Measurements from ENCODE around the gene NCKAP5. TPM values are rescaled to one million over a fixed set of nuclear protein-coding genes. Genes with fewer than 3 reads are reported as not detected.

The NCKAP5 gene
- polyA plus RNA-seq, 3 donors: not detected

- no peaks in the 10 kb centered on the region for H3K79me2 ChIP-seq (ENCODE audit: insufficient read depth, low read length)
- H3K4me1 Mint-ChIP-seq: no peaks in the 10 kb centered on the region
- no peak overlapping the region for H3K27ac Mint-ChIP-seq
- H3K4me3 ChIP-seq (replicated peaks in 1 of 3; ENCODE audit: low read depth in 2 of 3, low read length in 3 of 3): no peak overlapping the region
- H3K27me3 ChIP-seq (ENCODE audit: control insufficient read depth in 2 of 2, insufficient read depth in 2 of 2, low read length in 2 of 2): no peaks in the 10 kb centered on the region
- H3K27me3 Mint-ChIP-seq (ENCODE audit: low read depth in 3 of 3): no peaks in the 10 kb centered on the region
- no peak overlapping the region for H3K4me3 Mint-ChIP-seq
- H3K9ac ChIP-seq (ENCODE audit: insufficient read depth, low read length, poor library complexity, severe bottlenecking): no peak overlapping the region
- H3K9me3 Mint-ChIP-seq: peaks cover 0 to 6% (median 2%) of the 10 kb centered on the region in 7 donors
- intact Hi-C loops (cut with micrococcal nuclease): no loop called here
- H3K36me3 Mint-ChIP-seq: no peaks in the 10 kb centered on the region
- DNase-seq: no peak
- no peaks in the 10 kb centered on the region for H3K9me3 ChIP-seq (replicated peaks in 1 of 2; ENCODE audit: control insufficient read depth in 1 of 2, insufficient read depth in 1 of 2, low read length in 2 of 2)
- TF ChIP-seq CTCF (IDR thresholded peaks at IDR 0.05): no peak
- H3K4me2 ChIP-seq (replicated peaks; ENCODE audit: extremely low read depth, low read length, poor library complexity, severe bottlenecking): no peak overlapping the region
- no peaks in the 10 kb centered on the region for H4K20me1 ChIP-seq (ENCODE audit: insufficient read depth, low read length)
- H3K4me1 ChIP-seq (ENCODE audit: control insufficient read depth in 1 of 2, insufficient read depth in 2 of 2, low read length in 2 of 2): no peaks in the 10 kb centered on the region
- no peak overlapping the region for H2AFZ ChIP-seq (ENCODE audit: insufficient read depth, low read depth, low read length, poor library complexity, severe bottlenecking)
- H3K36me3 ChIP-seq (replicated peaks in 1 of 2; ENCODE audit: control insufficient read depth in 1 of 2, insufficient read depth in 2 of 2, low read length in 2 of 2): no peaks in the 10 kb centered on the region
- no peak overlapping the region for H3K27ac ChIP-seq (ENCODE audit: low read depth in 1 of 2, low read length in 2 of 2)
Measured at GRCh38 chr2:133432778-133433177, 135.5 kb downstream of the NCKAP5 start.

- Histone ChIP-seq H3K4me2 (replicated peaks; ENCODE audit: extremely low read depth, low read length, poor library complexity, severe bottlenecking) (no peak overlapping the region), H3K36me3 (replicated peaks in 1 of 2; ENCODE audit: control insufficient read depth in 1 of 2, insufficient read depth in 2 of 2, low read length in 2 of 2) (no peaks in the 10 kb centered on the region), H3K4me1 (ENCODE audit: control insufficient read depth in 1 of 2, insufficient read depth in 2 of 2, low read length in 2 of 2) (no peaks in the 10 kb centered on the region), H4K20me1 (ENCODE audit: insufficient read depth, low read length) (no peaks in the 10 kb centered on the region), H2AFZ (ENCODE audit: insufficient read depth, low read depth, low read length, poor library complexity, severe bottlenecking) (no peak overlapping the region), H3K9ac (ENCODE audit: insufficient read depth, low read length, poor library complexity, severe bottlenecking) (no peak overlapping the region), H3K27ac (ENCODE audit: low read depth in 1 of 2, low read length in 2 of 2) (no peak overlapping the region), H3K79me2 (ENCODE audit: insufficient read depth, low read length) (no peaks in the 10 kb centered on the region), H3K9me3 (replicated peaks in 1 of 2; ENCODE audit: control insufficient read depth in 1 of 2, insufficient read depth in 1 of 2, low read length in 2 of 2) (no peaks in the 10 kb centered on the region), H3K27me3 (ENCODE audit: control insufficient read depth in 2 of 2, insufficient read depth in 2 of 2, low read length in 2 of 2) (no peaks in the 10 kb centered on the region), H3K4me3 (replicated peaks in 1 of 3; ENCODE audit: low read depth in 2 of 3, low read length in 3 of 3) (no peak overlapping the region)
- Mint-ChIP-seq H3K4me1 (no peaks in the 10 kb centered on the region), H3K27me3 (ENCODE audit: low read depth in 3 of 3) (no peaks in the 10 kb centered on the region), H3K36me3 (no peaks in the 10 kb centered on the region), H3K4me3 (no peak overlapping the region), H3K27ac (no peak overlapping the region), H3K9me3 (peaks cover 0 to 6% (median 2%) of the 10 kb centered on the region in 7 donors)
- no peak for TF ChIP-seq CTCF (IDR thresholded peaks at IDR 0.05)
- intact Hi-C loops (cut with micrococcal nuclease): no loop called here
- no peak for DNase-seq
- WGBS (ENCODE audit: insufficient coverage): 72% methylated on average over 2 of the region's 4 CpGs
Measured at GRCh38 chr2:133431289-133431688, 137.0 kb downstream of the NCKAP5 start.
